ENCODE data around the gene SNX27. TPM values are rescaled to one million over a fixed set of nuclear protein-coding genes. Genes with fewer than 3 reads are reported as not detected.

The SNX27 gene
- total RNA-seq, 6 experiments from 2014 or later, result 14.9 to 21.4 (median 16.9) TPM

- WGBS (ENCODE audit: insufficient coverage, low coverage, low lambda C conversion rate, missing lambda C conversion rate), result 90% methylated on average over 2 of the region's 11 CpGs
- intact Hi-C loops (cut with DNase I), result no loop called here
- no peak for TF ChIP-seq POLR2A (IDR thresholded peaks at IDR 0.05)
- no peak for TF ChIP-seq CTCF (IDR thresholded peaks at IDR 0.05)
- DNase-seq (no peak), ATAC-seq (no peak)
- Histone ChIP-seq H3K36me3 (no peaks in the 10 kb centered on the region), H3K4me1 (no peaks in the 10 kb centered on the region), H3K27ac (no peak overlapping the region), H3K27me3 (no peaks in the 10 kb centered on the region), H3K9me3 (no peaks in the 10 kb centered on the region), H3K4me3 (no peak overlapping the region)
Observed at GRCh38 chr1:151705753-151706463, 94.1 kb downstream of the SNX27 start.

- DNase-seq (no peak), ATAC-seq (no peak)
- Histone ChIP-seq H3K27ac (no peak overlapping the region), H3K9me3 (no peaks in the 10 kb centered on the region), H3K4me3 (no peak overlapping the region), H3K27me3 (no peaks in the 10 kb centered on the region), H3K36me3 (no peaks in the 10 kb centered on the region), H3K4me1 (no peaks in the 10 kb centered on the region)
- WGBS (ENCODE audit: insufficient coverage, low coverage, low lambda C conversion rate, missing lambda C conversion rate), result 32% methylated on average over 6 of the region's 21 CpGs
- TF ChIP-seq CTCF (IDR thresholded peaks at IDR 0.05), result no peak
- intact Hi-C loops (cut with DNase I), result no loop called here
Observed at GRCh38 chr1:151706464-151707415, 94.9 kb downstream of the SNX27 start.

- intact Hi-C loops (cut with DNase I), result no loop called here
- Histone ChIP-seq H3K4me1 (no peaks in the 10 kb centered on the region), H3K27me3 (no peaks in the 10 kb centered on the region), H3K9me3 (no peaks in the 10 kb centered on the region), H3K4me3 (no peak overlapping the region), H3K36me3 (no peaks in the 10 kb centered on the region), H3K27ac (no peak overlapping the region)
- DNase-seq (no peak), ATAC-seq (no peak)
- no peak for TF ChIP-seq POLR2A (IDR thresholded peaks at IDR 0.05)
- no peak for TF ChIP-seq CTCF (IDR thresholded peaks at IDR 0.05)
- 100% methylated on average over 1 of the region's 15 CpGs for WGBS (ENCODE audit: insufficient coverage, low coverage, low lambda C conversion rate, missing lambda C conversion rate)
Observed at GRCh38 chr1:151707541-151708065, 95.8 kb downstream of the SNX27 start.

GRCh38 chr1:151708891-151709290 lies 97.0 kb downstream of the SNX27 start:
- no peaks in the 10 kb centered on the region for H3K36me3 ChIP-seq
- DNase-seq (no peak), ATAC-seq (no peak)
- WGBS (ENCODE audit: insufficient coverage, low coverage, low lambda C conversion rate, missing lambda C conversion rate), result 45% methylated on average over 2 of the region's 15 CpGs
- H3K27ac ChIP-seq, result no peak overlapping the region
- TF ChIP-seq CTCF (IDR thresholded peaks at IDR 0.05) (no peak), POLR2A (IDR thresholded peaks at IDR 0.05) (no peak)
- H3K4me1 ChIP-seq, result no peaks in the 10 kb centered on the region
- H3K4me3 ChIP-seq, result no peak overlapping the region
- H3K9me3 ChIP-seq, result no peaks in the 10 kb centered on the region
- intact Hi-C loops (cut with DNase I), result no loop called here
- H3K27me3 ChIP-seq, result no peaks in the 10 kb centered on the region

Data from right lobe of liver (tissue), 6 donors.